Transverse colon (tissue), 4 donors: ENCODE results near the gene TRAPPC14.

ENCODE experiments used
- EP300 ChIP-seq: sonication (generic); formaldehyde crosslinking; IDR thresholded peaks from one replicate; pipeline ENCODE4 v1.6.1; 2017; ENCODE audit warnings: antibody characterized with exemption, low read depth
- POLR2A ChIP-seq: fragments of 450-650 bp; IDR thresholded peaks from one replicate; pipeline ENCODE4 v1.6.1; 2016; ENCODE audit warnings: antibody characterized with exemption, mild to moderate bottlenecking, moderate library complexity
- POLR2AphosphoS5 ChIP-seq, 3 donors: sonication (generic); formaldehyde crosslinking; IDR thresholded peaks; one replicate each; pipeline ENCODE4 v1.6.1; 2016; ENCODE audit warnings: antibody characterized with exemption in 3 of 3
- TF ChIP-seq, protein P1 (sequence below), 5 experiments: fragments of 200-600 bp in 3 of 5; fragments of 450-650 bp in 2 of 5; sonication (generic) in 3 of 5; IDR thresholded peaks; 1 replicate in 2 of 5; 2 replicates in 3 of 5; pipeline ENCODE4 v1.5.1; 2016 to 2017; ENCODE audit warnings: antibody characterized with exemption in 5 of 5, inconsistent platforms in 3 of 5, mild to moderate bottlenecking in 2 of 5, moderate library complexity in 1 of 5

DNA sequence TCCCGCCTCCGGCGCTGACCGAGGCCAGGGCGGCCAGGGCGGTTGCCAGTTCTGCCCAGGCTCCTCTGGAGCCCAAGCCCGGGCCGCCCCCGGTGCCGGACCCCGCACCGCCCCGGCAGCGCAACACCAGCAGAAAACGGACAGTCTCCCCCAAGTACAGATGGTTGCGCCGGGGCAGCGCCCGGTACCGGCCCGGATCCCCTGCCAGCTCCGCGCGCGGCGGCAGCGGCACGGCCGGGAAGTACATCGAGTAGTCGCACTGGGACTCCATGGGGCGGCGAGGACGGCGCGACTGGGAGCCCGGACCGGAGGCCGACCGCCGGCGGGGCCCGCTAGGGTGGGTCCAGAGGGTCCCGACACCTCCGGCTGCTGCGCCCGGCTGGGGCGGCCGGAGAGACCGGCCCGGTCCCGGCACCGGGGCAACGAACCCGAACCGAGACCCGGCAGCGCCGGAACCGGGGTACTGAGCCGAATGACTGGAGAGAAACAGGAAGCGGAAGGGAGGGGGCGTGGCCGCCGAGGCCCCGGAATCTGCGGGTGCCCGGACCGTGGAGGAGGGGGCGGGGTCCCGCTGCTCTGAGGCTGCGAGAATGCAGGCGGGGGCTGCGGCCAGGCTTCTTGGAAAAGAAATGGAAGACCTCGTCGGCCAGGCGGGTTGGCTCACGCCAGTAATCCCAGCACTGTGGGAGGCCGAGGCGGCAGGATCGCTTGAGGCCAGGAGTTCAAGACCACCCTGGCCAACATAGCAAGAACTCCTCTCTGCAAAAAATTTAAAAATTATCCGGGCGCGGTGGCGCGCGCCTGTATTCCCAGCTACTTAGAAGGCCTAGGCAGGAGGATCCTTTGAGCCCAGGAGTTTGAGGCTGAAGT is at the start of gene TRAPPC14:
- TF ChIP-seq, protein P1, sequence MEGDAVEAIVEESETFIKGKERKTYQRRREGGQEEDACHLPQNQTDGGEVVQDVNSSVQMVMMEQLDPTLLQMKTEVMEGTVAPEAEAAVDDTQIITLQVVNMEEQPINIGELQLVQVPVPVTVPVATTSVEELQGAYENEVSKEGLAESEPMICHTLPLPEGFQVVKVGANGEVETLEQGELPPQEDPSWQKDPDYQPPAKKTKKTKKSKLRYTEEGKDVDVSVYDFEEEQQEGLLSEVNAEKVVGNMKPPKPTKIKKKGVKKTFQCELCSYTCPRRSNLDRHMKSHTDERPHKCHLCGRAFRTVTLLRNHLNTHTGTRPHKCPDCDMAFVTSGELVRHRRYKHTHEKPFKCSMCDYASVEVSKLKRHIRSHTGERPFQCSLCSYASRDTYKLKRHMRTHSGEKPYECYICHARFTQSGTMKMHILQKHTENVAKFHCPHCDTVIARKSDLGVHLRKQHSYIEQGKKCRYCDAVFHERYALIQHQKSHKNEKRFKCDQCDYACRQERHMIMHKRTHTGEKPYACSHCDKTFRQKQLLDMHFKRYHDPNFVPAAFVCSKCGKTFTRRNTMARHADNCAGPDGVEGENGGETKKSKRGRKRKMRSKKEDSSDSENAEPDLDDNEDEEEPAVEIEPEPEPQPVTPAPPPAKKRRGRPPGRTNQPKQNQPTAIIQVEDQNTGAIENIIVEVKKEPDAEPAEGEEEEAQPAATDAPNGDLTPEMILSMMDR (IDR thresholded peaks at IDR 0.05) = peak in 1 of 5 experiments; percentile 15
- TF ChIP-seq EP300 = no peak
- TF ChIP-seq POLR2AphosphoS5 (IDR thresholded peaks at IDR 0.05) = peak; percentile 56 to 81 (median 75)
- peak; percentile 71 for TF ChIP-seq POLR2A
